Epithelial cell of esophagus (primary cell): ENCODE measurements around the gene USH2A.
A peak's percentile ranks its signal among the peaks of the same experiment; 100 is the strongest.

ENCODE experiments used
- DNase-seq: peaks from one replicate; pipeline ENCODE4 v3.0.0; 2010; ENCODE audit warnings: low read depth
- H3K4me3 ChIP-seq: 2 replicates; pipeline ENCODE4 v1.5.1; 2011; ENCODE audit warnings: mild to moderate bottlenecking, low read length, control low read depth
- CTCF ChIP-seq: IDR thresholded peaks from 2 replicates; pipeline ENCODE4 v1.5.1; 2011; ENCODE audit warnings: low read depth, mild to moderate bottlenecking, low read length, control low read depth, inconsistent platforms; ENCODE audit not compliant: insufficient read depth; ENCODE audit errors: missing control alignments

The USH2A gene

GRCh38 chr1:215728169-215728568, 695.1 kb downstream of the USH2A start:
- no peak for TF ChIP-seq CTCF
- no peak overlapping the region for H3K4me3 ChIP-seq
- no peak for DNase-seq

DNA sequence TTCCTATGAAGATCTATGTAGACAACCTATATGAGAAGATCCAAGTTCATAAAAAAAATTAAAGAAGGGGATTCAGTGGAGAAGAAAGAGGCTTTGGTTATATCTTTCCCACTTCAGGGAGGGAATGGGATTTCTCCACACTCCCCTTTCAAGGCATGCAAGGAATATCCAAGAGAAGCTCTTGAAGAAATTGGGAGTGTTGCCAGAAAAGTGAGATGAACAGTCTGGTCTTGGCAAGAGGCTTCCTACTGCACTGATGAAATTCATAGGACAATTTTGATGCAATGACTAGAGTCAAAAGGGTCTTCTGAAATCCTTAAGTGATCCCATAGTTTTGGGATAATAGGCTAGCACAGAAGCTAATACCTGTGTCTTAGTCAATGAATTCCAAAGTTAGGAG, 703.1 kb downstream of the USH2A start:
- DNase-seq: no peak
- no peak for TF ChIP-seq CTCF
- no peak overlapping the region for H3K4me3 ChIP-seq

DNA sequence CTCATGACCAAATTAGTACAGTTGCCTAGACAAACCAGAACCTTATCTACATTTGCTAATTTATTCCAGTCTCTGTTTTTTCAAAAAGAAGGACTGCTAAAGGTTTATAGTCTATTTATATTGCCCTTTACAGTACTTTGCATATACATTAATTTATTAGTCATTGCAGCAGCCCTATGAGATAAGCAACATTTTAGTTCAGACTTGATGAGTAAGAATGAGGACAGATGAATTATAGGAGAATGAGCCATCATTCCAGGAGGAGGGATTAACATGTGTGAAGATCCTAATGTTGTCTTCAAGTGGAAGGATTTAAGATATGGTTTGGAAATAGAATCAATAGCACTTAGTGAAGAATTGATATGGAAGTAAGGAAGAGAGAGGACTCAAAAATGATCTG, 703.7 kb downstream of the USH2A start:
- H3K4me3 ChIP-seq: no peak overlapping the region
- peak; percentile 55 for DNase-seq
- TF ChIP-seq CTCF: no peak

- TF ChIP-seq CTCF: no peak
- DNase-seq: no peak
Measured at GRCh38 chr1:215718575-215719287, 704.5 kb downstream of the USH2A start.

GRCh38 chr1:215717677-215718426, 705.4 kb downstream of the USH2A start:
- DNase-seq: no peak
- no peak overlapping the region for H3K4me3 ChIP-seq
- no peak for TF ChIP-seq CTCF

More at GRCh38 chr1:215718575-215719287, 704.5 kb downstream of the USH2A start:
- no peak overlapping the region for H3K4me3 ChIP-seq

GRCh38 chr1:215710899-215711225, 712.4 kb downstream of the USH2A start:
- no peak for TF ChIP-seq CTCF
- H3K4me3 ChIP-seq: no peak overlapping the region
- no peak for DNase-seq
